Suprapubic skin (tissue), 4 donors: ENCODE measurements around the gene HID1. TPM values are rescaled to one million over a fixed set of nuclear protein-coding genes. Genes with fewer than 3 reads are reported as not detected.

ENCODE experiments used
- DNase-seq, 2 donors: peaks; one replicate each; pipeline ENCODE4 v3.0.0-alpha.2; 2019; ENCODE audit warnings: low spot score in 2 of 2
- H3K27ac ChIP-seq: fragments of 200-600 bp; sonication (generic); one replicate; pipeline ENCODE4 v1.5.1; 2019
- H3K27me3 ChIP-seq: fragments of 200-600 bp; sonication (generic); one replicate; pipeline ENCODE4 v1.5.1; 2019
- H3K36me3 ChIP-seq: fragments of 200-600 bp; sonication (generic); one replicate; pipeline ENCODE4 v1.5.1; 2019
- H3K4me1 ChIP-seq: fragments of 200-600 bp; sonication (generic); one replicate; pipeline ENCODE4 v1.5.1; 2019
- H3K4me3 ChIP-seq: fragments of 200-600 bp; sonication (generic); one replicate; pipeline ENCODE4 v1.5.1; 2019; ENCODE audit warnings: mild to moderate bottlenecking
- H3K9me3 ChIP-seq: fragments of 200-600 bp; sonication (generic); one replicate; pipeline ENCODE4 v1.5.1; 2019
- EP300 ChIP-seq: sonication (generic); formaldehyde crosslinking; IDR thresholded peaks from one replicate; pipeline ENCODE4 v1.6.1; 2017; ENCODE audit warnings: antibody characterized with exemption
- POLR2A ChIP-seq, 2 donors: fragments of 450-650 bp; IDR thresholded peaks; one replicate each; pipeline ENCODE4 v1.6.1; 2017; ENCODE audit warnings: antibody characterized with exemption in 2 of 2, mild to moderate bottlenecking in 2 of 2, moderate library complexity in 2 of 2
- POLR2AphosphoS5 ChIP-seq, 3 donors: sonication (generic); formaldehyde crosslinking; IDR thresholded peaks; one replicate each; pipeline ENCODE4 v1.6.1; 2017; ENCODE audit warnings: antibody characterized with exemption in 3 of 3
- WGBS: methylation state at CpG from one replicate; pipeline ENCODE4 v1.1.5; 2018; 5-methylcytosine and 5-hydroxymethylcytosine counted together
- total RNA-seq, 4 donors: library from RNA; depleted of rRNA; stranded (reverse); fragments of >200 nt; gene quantifications; one replicate each; pipeline ENCODE4 v1.1.0, GENCODE V29; 2016
- TF ChIP-seq, protein P1 (sequence below), 2 donors: fragments of 200-600 bp in 1 of 2; fragments of 450-650 bp in 1 of 2; sonication (generic) in 1 of 2; IDR thresholded peaks; one replicate each; pipeline ENCODE4 v1.5.1; 2016 to 2019; ENCODE audit warnings: antibody characterized with exemption in 2 of 2, mild to moderate bottlenecking in 1 of 2, moderate library complexity in 1 of 2

The HID1 gene
- total RNA-seq, 4 donors from 2014 or later = 3.4 to 13.7 (median 9.5) TPM

GRCh38 chr17:74935048-74935447 is 37.5 kb downstream of the HID1 start:
- Histone ChIP-seq H3K4me1 (peaks cover 11% of the 10 kb centered on the region), H3K9me3 (no peaks in the 10 kb centered on the region), H3K27me3 (peaks cover 69% of the 10 kb centered on the region), H3K27ac (no peak overlapping the region), H3K36me3 (no peaks in the 10 kb centered on the region), H3K4me3 (no peak overlapping the region)
- 81% methylated on average over 2 of the region's 3 CpGs for WGBS
- DNase-seq = no peak
- TF ChIP-seq POLR2A (IDR thresholded peaks at IDR 0.05) (no peak), EP300 (no peak), POLR2AphosphoS5 (IDR thresholded peaks at IDR 0.05) (no peak)
- TF ChIP-seq, protein P1, sequence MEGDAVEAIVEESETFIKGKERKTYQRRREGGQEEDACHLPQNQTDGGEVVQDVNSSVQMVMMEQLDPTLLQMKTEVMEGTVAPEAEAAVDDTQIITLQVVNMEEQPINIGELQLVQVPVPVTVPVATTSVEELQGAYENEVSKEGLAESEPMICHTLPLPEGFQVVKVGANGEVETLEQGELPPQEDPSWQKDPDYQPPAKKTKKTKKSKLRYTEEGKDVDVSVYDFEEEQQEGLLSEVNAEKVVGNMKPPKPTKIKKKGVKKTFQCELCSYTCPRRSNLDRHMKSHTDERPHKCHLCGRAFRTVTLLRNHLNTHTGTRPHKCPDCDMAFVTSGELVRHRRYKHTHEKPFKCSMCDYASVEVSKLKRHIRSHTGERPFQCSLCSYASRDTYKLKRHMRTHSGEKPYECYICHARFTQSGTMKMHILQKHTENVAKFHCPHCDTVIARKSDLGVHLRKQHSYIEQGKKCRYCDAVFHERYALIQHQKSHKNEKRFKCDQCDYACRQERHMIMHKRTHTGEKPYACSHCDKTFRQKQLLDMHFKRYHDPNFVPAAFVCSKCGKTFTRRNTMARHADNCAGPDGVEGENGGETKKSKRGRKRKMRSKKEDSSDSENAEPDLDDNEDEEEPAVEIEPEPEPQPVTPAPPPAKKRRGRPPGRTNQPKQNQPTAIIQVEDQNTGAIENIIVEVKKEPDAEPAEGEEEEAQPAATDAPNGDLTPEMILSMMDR (IDR thresholded peaks at IDR 0.05) = no peak

- TF ChIP-seq POLR2AphosphoS5 (IDR thresholded peaks at IDR 0.05) = no peak
- no peak for TF ChIP-seq POLR2A (IDR thresholded peaks at IDR 0.05)
- TF ChIP-seq, protein P1 (IDR thresholded peaks at IDR 0.05) = no peak
- no peak for TF ChIP-seq EP300
- peaks cover 3% of the 10 kb centered on the region for H3K4me1 ChIP-seq
- H3K4me3 ChIP-seq = no peak overlapping the region
- no peak overlapping the region for H3K27ac ChIP-seq
- H3K9me3 ChIP-seq = no peaks in the 10 kb centered on the region
- 89% methylated on average over 23 of the region's 24 CpGs for WGBS
- H3K36me3 ChIP-seq = no peaks in the 10 kb centered on the region
- DNase-seq = no peak
- H3K27me3 ChIP-seq = peaks cover 53% of the 10 kb centered on the region
Observed at GRCh38 chr17:74930535-74931036, 42.0 kb downstream of the HID1 start.

GRCh38 chr17:74928786-74929185 is 43.8 kb downstream of the HID1 start:
- Histone ChIP-seq H3K27ac (no peak overlapping the region), H3K4me1 (peaks cover 10% of the 10 kb centered on the region), H3K9me3 (no peaks in the 10 kb centered on the region), H3K27me3 (peaks cover 54% of the 10 kb centered on the region), H3K4me3 (no peak overlapping the region), H3K36me3 (no peaks in the 10 kb centered on the region)
- TF ChIP-seq POLR2A (IDR thresholded peaks at IDR 0.05) (no peak), POLR2AphosphoS5 (IDR thresholded peaks at IDR 0.05) (no peak), EP300 (no peak)
- TF ChIP-seq, protein P1 (IDR thresholded peaks at IDR 0.05) = no peak
- no peak for DNase-seq
- WGBS = 55% methylated on average over 6 of the region's 6 CpGs

GRCh38 chr17:74925242-74925641 is 47.3 kb downstream of the HID1 start:
- 66% methylated on average over 3 of the region's 3 CpGs for WGBS
- Histone ChIP-seq H3K4me3 (no peak overlapping the region), H3K27me3 (peaks cover 60% of the 10 kb centered on the region), H3K27ac (no peak overlapping the region), H3K36me3 (no peaks in the 10 kb centered on the region), H3K9me3 (no peaks in the 10 kb centered on the region), H3K4me1 (peaks cover 44% of the 10 kb centered on the region)
- no peak for DNase-seq
- TF ChIP-seq EP300 (no peak), POLR2A (IDR thresholded peaks at IDR 0.05) (no peak), POLR2AphosphoS5 (IDR thresholded peaks at IDR 0.05) (no peak)
- TF ChIP-seq, protein P1 (IDR thresholded peaks at IDR 0.05) = no peak

GRCh38 chr17:74924250-74924948 is 48.2 kb downstream of the HID1 start, which contains the start of gene OTOP2:
OTOP2 (plus strand) TSS chr17:74924273; CDS start chr17:74924633, 360 bp downstream.
- peaks cover 66% of the 10 kb centered on the region for H3K27me3 ChIP-seq
- WGBS = 3% methylated on average over 32 of the region's 54 CpGs
- H3K4me1 ChIP-seq = peaks cover 44% of the 10 kb centered on the region
- no peak within 1 kb of the TSS for H3K27ac ChIP-seq
- H3K9me3 ChIP-seq = no peaks in the 10 kb centered on the region
- peak within 1 kb of the TSS; percentile 50 for H3K4me3 ChIP-seq
- TF ChIP-seq POLR2A (IDR thresholded peaks at IDR 0.05) (no peak), EP300 (no peak), POLR2AphosphoS5 (IDR thresholded peaks at IDR 0.05) (no peak)
- TF ChIP-seq, protein P1 (IDR thresholded peaks at IDR 0.05) = no peak
- no peak for DNase-seq
- H3K36me3 ChIP-seq = no peaks in the 10 kb centered on the region
